Prostate gland (tissue), 2 donors: ENCODE measurements around the gene KRTAP2-2. TPM values are rescaled to one million over a fixed set of nuclear protein-coding genes. Genes with fewer than 3 reads are reported as not detected.
"Not testable (repeated sequence)": the region's sequence is repeated elsewhere in the genome, so short reads cannot be mapped to it uniquely, and the experiment has no call there.

ENCODE experiments used
- DNase-seq: peaks from one replicate; pipeline ENCODE4 v3.0.0-alpha.2; 2019; ENCODE audit warnings: low spot score
- H3K27ac ChIP-seq, 2 donors: fragments of 200-600 bp; sonication (generic); 2 replicates each; pipeline ENCODE4 v1.5.1; 2017 to 2019
- H3K27me3 ChIP-seq: fragments of 200-600 bp; sonication (generic); replicated peaks from 2 replicates; pipeline ENCODE4 v1.5.1; 2019; ENCODE audit not compliant: insufficient read depth
- H3K36me3 ChIP-seq, 2 donors: fragments of 200-600 bp; sonication (generic); 1 replicate in 1 of 2; 2 replicates in 1 of 2; pipeline versions ENCODE4 v1.5.1 to v1.8.1; 2017 to 2019
- H3K4me1 ChIP-seq: fragments of 200-600 bp; sonication (generic); replicated peaks from 2 replicates; pipeline ENCODE4 v1.5.1; 2019
- H3K4me3 ChIP-seq, 2 donors: fragments of 200-600 bp; sonication (generic); 2 replicates each; pipeline ENCODE4 v1.5.1; 2017 to 2019
- H3K9me3 ChIP-seq: fragments of 200-600 bp; sonication (generic); 2 replicates; pipeline ENCODE4 v1.5.1; 2017
- POLR2A ChIP-seq: fragments of 450-650 bp; IDR thresholded peaks from one replicate; pipeline ENCODE4 v1.6.1; 2016; ENCODE audit warnings: antibody characterized with exemption, mild to moderate bottlenecking
- POLR2AphosphoS5 ChIP-seq: sonication (generic); formaldehyde crosslinking; IDR thresholded peaks from one replicate; pipeline ENCODE4 v1.6.1; 2017; ENCODE audit warnings: antibody characterized with exemption
- WGBS: methylation state at CpG from one replicate; pipeline ENCODE4 v1.1.5; 2018; 5-methylcytosine and 5-hydroxymethylcytosine counted together
- intact Hi-C: fragments of 100-400 bp; cut with DNase I; formaldehyde crosslinking; loops from one replicate; pipeline ENCODE4 v1.14.2; 2022
- total RNA-seq, 2 donors: library from RNA; depleted of rRNA; stranded (reverse); fragments of >200 nt; gene quantifications; one replicate each; pipeline ENCODE4 v1.1.0, GENCODE V29; 2016
- TF ChIP-seq, protein P1 (sequence below), 4 experiments: fragments of 200-600 bp in 2 of 4; fragments of 450-650 bp in 2 of 4; sonication (generic) in 2 of 4; IDR thresholded peaks; 1 replicate in 3 of 4; 2 replicates in 1 of 4; pipeline ENCODE4 v1.5.1; 2016 to 2019; ENCODE audit warnings: antibody characterized with exemption in 4 of 4, mild to moderate bottlenecking in 2 of 4, moderate library complexity in 2 of 4

The KRTAP2-2 gene
- total RNA-seq, 2 donors from 2014 or later, result not detected

DNA sequence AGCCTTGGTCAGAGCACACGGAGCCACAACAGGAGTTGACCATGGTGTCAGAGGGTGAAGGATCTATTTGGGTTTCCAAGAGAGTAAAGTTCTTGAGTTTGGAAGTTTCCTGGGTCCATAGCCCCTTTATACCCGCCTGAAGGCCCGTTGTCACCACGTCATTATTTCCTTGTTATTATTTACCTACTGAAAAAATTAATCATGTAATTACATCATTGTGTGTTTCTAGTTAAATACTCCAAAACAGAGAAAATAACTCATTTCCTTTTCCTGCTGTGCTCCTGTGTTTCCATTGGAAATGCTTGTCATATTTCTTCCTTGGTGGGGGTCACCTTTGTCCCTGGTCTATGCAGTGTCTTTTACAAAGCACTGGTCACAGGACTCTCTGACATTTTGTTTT lies 43.0 kb upstream of the KRTAP2-2 start, which contains the start of gene KRTAP4-8:
KRTAP4-8 (minus strand) TSS at position 101 of the 400 bp plus-strand sequence; CDS start at position 43, 58 bp downstream.
- no peak for DNase-seq
- Histone ChIP-seq H3K9me3 (no peaks in the 10 kb centered on the region), H3K4me3 (no peak within 1 kb of the TSS), H3K36me3 (no peaks in the 10 kb centered on the region), H3K4me1 (no peaks in the 10 kb centered on the region), H3K27ac (no peak within 1 kb of the TSS), H3K27me3 (no peaks in the 10 kb centered on the region)
- TF ChIP-seq POLR2AphosphoS5, result no peak
- TF ChIP-seq, protein P1, sequence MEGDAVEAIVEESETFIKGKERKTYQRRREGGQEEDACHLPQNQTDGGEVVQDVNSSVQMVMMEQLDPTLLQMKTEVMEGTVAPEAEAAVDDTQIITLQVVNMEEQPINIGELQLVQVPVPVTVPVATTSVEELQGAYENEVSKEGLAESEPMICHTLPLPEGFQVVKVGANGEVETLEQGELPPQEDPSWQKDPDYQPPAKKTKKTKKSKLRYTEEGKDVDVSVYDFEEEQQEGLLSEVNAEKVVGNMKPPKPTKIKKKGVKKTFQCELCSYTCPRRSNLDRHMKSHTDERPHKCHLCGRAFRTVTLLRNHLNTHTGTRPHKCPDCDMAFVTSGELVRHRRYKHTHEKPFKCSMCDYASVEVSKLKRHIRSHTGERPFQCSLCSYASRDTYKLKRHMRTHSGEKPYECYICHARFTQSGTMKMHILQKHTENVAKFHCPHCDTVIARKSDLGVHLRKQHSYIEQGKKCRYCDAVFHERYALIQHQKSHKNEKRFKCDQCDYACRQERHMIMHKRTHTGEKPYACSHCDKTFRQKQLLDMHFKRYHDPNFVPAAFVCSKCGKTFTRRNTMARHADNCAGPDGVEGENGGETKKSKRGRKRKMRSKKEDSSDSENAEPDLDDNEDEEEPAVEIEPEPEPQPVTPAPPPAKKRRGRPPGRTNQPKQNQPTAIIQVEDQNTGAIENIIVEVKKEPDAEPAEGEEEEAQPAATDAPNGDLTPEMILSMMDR (IDR thresholded peaks at IDR 0.05), result no peak
- no peak for TF ChIP-seq POLR2A
- WGBS, result 79% methylated on average over 4 of the region's 4 CpGs
- intact Hi-C loops, result no loop called here

DNA sequence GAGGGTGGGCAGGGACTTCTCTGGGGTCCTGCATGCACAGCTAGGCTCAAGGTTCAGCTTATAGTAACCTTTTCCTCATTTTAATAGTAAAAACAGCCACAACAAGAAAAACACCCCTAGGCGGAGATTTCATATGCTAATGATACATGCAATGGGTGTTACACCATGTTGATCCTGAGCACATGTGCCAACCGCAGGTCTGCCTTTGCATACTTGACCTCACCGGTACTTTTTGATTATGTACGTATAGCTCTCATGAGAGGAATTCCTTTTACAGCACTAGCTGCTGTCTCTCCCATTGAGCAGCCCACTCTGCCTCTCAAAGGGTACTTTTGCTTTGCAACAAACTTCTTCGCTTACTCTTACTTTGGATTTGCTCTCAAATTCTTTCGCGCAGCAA lies 41.0 kb upstream of the KRTAP2-2 start:
- intact Hi-C loops, result no loop called here
- H3K27me3 ChIP-seq, result no peaks in the 10 kb centered on the region
- no peak overlapping the region for H3K4me3 ChIP-seq
- H3K27ac ChIP-seq, result no peak overlapping the region
- H3K9me3 ChIP-seq, result no peaks in the 10 kb centered on the region
- WGBS, result 84% methylated on average over 7 of the region's 7 CpGs
- no peaks in the 10 kb centered on the region for H3K36me3 ChIP-seq
- no peak for DNase-seq
- no peaks in the 10 kb centered on the region for H3K4me1 ChIP-seq
- no peak for TF ChIP-seq POLR2AphosphoS5
- no peak for TF ChIP-seq POLR2A
- TF ChIP-seq, protein P1 (IDR thresholded peaks at IDR 0.05), result no peak

DNA sequence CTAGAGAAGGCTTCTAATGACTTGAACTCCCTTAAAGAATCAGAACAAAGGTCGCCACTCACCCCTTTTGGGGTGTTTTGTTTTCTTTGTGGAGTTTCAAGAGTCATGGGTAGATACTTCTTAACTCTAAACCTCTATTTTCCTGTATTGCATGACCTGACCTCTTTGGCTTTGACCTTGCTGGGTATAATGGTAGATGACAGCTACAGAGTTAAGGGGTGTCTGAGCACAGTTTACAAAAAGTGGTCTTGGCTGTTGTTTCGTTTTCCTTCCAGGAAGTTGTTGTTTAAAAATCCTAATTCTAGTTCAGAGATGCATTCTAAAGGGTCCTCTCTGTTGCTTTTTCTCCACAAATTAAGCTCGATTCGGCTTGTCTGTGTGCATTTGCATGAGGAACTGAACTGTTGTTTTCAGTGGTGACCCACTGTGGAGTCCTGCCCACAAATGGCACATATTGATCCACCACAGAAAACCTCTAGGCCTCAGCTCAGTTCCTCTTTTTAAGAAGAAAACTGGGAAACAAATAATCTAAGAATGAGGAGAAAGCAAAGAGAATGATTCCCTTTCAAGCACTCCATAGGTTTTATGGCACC lies 33.8 kb upstream of the KRTAP2-2 start:
- H3K36me3 ChIP-seq, DNase-seq, H3K4me1 ChIP-seq, H3K27ac ChIP-seq, H3K9me3 ChIP-seq, H3K27me3 ChIP-seq, intact Hi-C loops, H3K4me3 ChIP-seq: not testable (repeated sequence)
- 68% methylated on average over 4 of the region's 4 CpGs for WGBS

DNA sequence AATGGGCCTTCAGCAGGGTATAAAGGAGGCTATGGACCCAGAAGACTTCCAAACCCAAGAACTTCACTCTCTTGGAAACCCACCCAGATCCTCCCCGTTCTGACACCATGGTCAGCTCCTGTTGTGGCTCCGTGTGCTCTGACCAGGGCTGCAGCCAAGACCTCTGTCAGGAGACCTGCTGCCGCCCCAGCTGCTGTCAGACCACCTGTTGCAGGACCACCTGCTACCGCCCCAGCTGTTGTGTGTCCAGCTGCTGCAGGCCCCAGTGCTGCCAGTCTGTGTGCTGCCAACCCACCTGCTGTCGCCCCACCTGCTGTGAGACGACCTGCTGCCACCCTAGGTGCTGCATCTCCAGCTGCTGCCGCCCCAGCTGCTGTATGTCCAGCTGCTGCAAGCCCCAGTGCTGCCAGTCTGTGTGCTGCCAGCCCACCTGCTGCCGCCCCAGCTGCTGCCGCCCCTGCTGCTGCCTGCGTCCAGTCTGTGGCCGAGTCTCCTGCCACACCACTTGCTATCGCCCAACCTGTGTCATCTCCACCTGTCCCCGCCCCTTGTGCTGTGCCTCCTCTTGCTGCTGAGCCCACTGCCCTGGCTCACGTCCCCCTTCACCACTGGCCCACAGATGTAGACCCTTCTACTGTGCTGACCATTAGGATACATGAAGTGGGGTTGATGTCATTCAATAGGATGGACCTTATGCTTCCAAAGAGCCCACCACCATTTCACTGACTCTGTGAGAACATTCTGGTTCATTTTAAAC lies 29.2 kb upstream of the KRTAP2-2 start, which contains the start of gene KRTAP4-7:
KRTAP4-7 (plus strand) TSS at position 51 of the 757 bp plus-strand sequence; CDS start at position 108, 57 bp downstream.
- not testable (repeated sequence) for H3K27ac ChIP-seq
- WGBS, result 98% methylated on average over 6 of the region's 14 CpGs

DNA sequence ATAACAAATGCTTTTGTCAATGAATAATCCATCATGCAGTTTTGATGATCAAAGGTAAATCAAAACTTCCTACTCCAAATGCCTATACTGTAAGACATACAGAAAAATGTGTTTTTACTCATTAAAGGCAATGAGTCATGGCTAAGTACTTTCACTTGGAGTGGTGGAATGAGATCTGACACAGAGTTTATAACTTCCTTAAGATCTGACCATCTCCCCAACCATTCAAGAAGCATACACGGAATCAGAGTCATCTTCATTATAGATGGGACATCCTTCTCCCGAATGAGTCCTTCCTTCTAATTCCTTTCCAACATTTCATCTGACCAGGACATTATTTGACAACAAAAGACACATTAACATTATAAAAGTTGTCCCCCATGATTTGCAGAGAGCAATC lies 28.4 kb upstream of the KRTAP2-2 start:
- H3K4me3 ChIP-seq, H3K4me1 ChIP-seq, H3K9me3 ChIP-seq, H3K27ac ChIP-seq, intact Hi-C loops, H3K36me3 ChIP-seq, DNase-seq, H3K27me3 ChIP-seq: not testable (repeated sequence)
- WGBS, result 73% methylated on average over 2 of the region's 2 CpGs

More for the DNA sequence above, 29.2 kb upstream of the KRTAP2-2 start, which contains the start of gene KRTAP4-7:
- H3K36me3 ChIP-seq, DNase-seq, H3K9me3 ChIP-seq, H3K27me3 ChIP-seq, H3K4me1 ChIP-seq, intact Hi-C loops, H3K4me3 ChIP-seq: not testable (repeated sequence)

DNA sequence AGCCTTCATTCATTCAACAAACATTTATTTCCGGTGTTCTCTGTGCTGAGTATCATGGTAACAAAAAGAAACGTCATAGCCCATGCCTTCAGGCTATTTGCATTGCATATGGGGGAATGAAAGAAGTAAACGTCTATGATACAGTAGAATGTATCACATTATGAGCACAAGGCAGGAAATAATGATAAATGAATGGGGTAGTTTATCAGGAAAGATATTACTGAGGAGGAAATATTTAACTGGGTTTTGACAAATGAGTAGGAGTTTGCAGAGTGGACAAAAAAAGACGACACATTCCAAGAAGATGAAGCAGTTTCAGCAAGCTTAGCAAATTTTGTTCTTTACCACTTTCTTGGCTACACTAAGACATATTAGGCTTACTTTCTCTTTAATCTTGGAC lies 27.6 kb upstream of the KRTAP2-2 start:
- Histone ChIP-seq H3K36me3 (no peaks in the 10 kb centered on the region), H3K4me1 (no peaks in the 10 kb centered on the region), H3K27me3 (no peaks in the 10 kb centered on the region), H3K27ac (no peak overlapping the region), H3K9me3 (no peaks in the 10 kb centered on the region), H3K4me3 (no peak overlapping the region)
- intact Hi-C loops, result no loop called here
- no peak for TF ChIP-seq POLR2AphosphoS5
- no peak for TF ChIP-seq POLR2A
- TF ChIP-seq, protein P1 (IDR thresholded peaks at IDR 0.05), result no peak
- WGBS, result 45% methylated on average over 4 of the region's 4 CpGs
- no peak for DNase-seq
